SU-DHL-6 (cell line): ENCODE results near the gene SRGAP1.

Experiments
- H2AFZ ChIP-seq: fragments of 200-600 bp; sonication (generic); 2 replicates; pipeline ENCODE4 v1.6.1; 2014; ENCODE audit warnings: low read depth, mild to moderate bottlenecking, moderate library complexity, mixed read lengths, antibody characterized with exemption, low read length; ENCODE audit not compliant: severe bottlenecking
- H3F3A ChIP-seq: fragments of 200-600 bp; shearing (Covaris generic); 2 replicates; pipeline ENCODE4 v1.6.0; 2016; ENCODE audit warnings: antibody characterized with exemption, mild to moderate bottlenecking; ENCODE audit not compliant: insufficient read depth
- H3K27ac ChIP-seq: fragments of 200-600 bp; sonication (generic); 2 replicates; pipeline ENCODE4 v1.5.1; 2016; ENCODE audit warnings: low read depth, mild to moderate bottlenecking, low read length, moderate library complexity, mixed read lengths
- H3K27me3 ChIP-seq: fragments of 200-600 bp; sonication (generic), shearing (Covaris generic); 2 replicates; pipeline ENCODE4 v1.6.0; 2014; ENCODE audit warnings: mild to moderate bottlenecking, low read length
- H3K36me3 ChIP-seq: fragments of 200-600 bp; sonication (generic); 2 replicates; pipeline ENCODE4 v1.6.1; 2014; ENCODE audit warnings: mild to moderate bottlenecking, low read length, mixed read lengths
- H3K4me2 ChIP-seq: fragments of 300-600, 200-600 bp; shearing (Covaris generic), sonication (generic); 2 replicates; pipeline ENCODE4 v1.6.0; 2014; ENCODE audit warnings: low read length, low read depth, mild to moderate bottlenecking; ENCODE audit not compliant: poor library complexity, severe bottlenecking
- H3K4me3 ChIP-seq: fragments of 200-600 bp; sonication (generic); 2 replicates; pipeline ENCODE4 v1.5.1; 2014; ENCODE audit warnings: antibody characterized with exemption, low read length, mild to moderate bottlenecking, mixed read lengths; ENCODE audit not compliant: insufficient read depth, poor library complexity, severe bottlenecking
- H3K79me2 ChIP-seq: fragments of 200-600 bp; sonication (generic); 2 replicates; pipeline ENCODE4 v1.6.1; 2014; ENCODE audit warnings: mild to moderate bottlenecking, low read length, moderate library complexity; ENCODE audit not compliant: insufficient read depth
- H3K9ac ChIP-seq: fragments of 200-600 bp; sonication (generic); 2 replicates; pipeline ENCODE4 v1.7.0; 2014; ENCODE audit warnings: mild to moderate bottlenecking, low read length
- H3K9me2 ChIP-seq: fragments of 200-600 bp; sonication (generic); replicated peaks from 2 replicates; pipeline ENCODE4 v1.6.1; 2014; ENCODE audit warnings: low read length; ENCODE audit not compliant: insufficient read depth
- H3K9me3 ChIP-seq: fragments of 200-600 bp; sonication (generic); 2 replicates; pipeline ENCODE4 v1.6.1; 2014; ENCODE audit warnings: low read length, mixed read lengths; ENCODE audit not compliant: insufficient read depth
- H4K20me1 ChIP-seq: fragments of 200-600 bp; sonication (generic); 2 replicates; pipeline ENCODE4 v1.6.1; 2014; ENCODE audit warnings: low read depth, mild to moderate bottlenecking, antibody characterized with exemption, low read length, moderate library complexity, mixed read lengths
- CTCF ChIP-seq: fragments of 200-600 bp; sonication (generic); IDR thresholded peaks from one replicate; pipeline ENCODE4 v1.5.1; 2017; ENCODE audit warnings: antibody characterized with exemption, mild to moderate bottlenecking, low read length, moderate library complexity; ENCODE audit not compliant: insufficient read depth, poor library complexity, severe bottlenecking
- EZH2phosphoT487 ChIP-seq: fragments of 200-600 bp; sonication (generic), shearing (Covaris generic); conservative IDR thresholded peaks from 2 replicates; pipeline ENCODE4 v1.6.1; 2018; ENCODE audit warnings: mild to moderate bottlenecking, antibody characterized with exemption, low read length, moderate library complexity, mixed read lengths

The SRGAP1 gene

GRCh38 chr12:63862187-63862968, 17.9 kb downstream of the SRGAP1 start:
- no peaks in the 10 kb centered on the region for H3K36me3 ChIP-seq
- H3K9me3 ChIP-seq: no peaks in the 10 kb centered on the region
- H3K79me2 ChIP-seq: no peaks in the 10 kb centered on the region
- no peaks in the 10 kb centered on the region for H3F3A ChIP-seq
- H3K4me2 ChIP-seq: no peak overlapping the region
- no peaks in the 10 kb centered on the region for H3K9me2 ChIP-seq
- no peak overlapping the region for H3K27ac ChIP-seq
- no peak overlapping the region for H3K9ac ChIP-seq
- no peaks in the 10 kb centered on the region for H4K20me1 ChIP-seq
- no peak overlapping the region for H2AFZ ChIP-seq
- no peaks in the 10 kb centered on the region for H3K27me3 ChIP-seq
- TF ChIP-seq EZH2phosphoT487: no peak
- no peak for TF ChIP-seq CTCF
- H3K4me3 ChIP-seq: no peak overlapping the region

GRCh38 chr12:63862969-63863230, 18.4 kb downstream of the SRGAP1 start:
- Histone ChIP-seq H3K4me3 (no peak overlapping the region), H3F3A (no peaks in the 10 kb centered on the region), H3K9me3 (no peaks in the 10 kb centered on the region), H3K27me3 (no peaks in the 10 kb centered on the region), H3K9me2 (no peaks in the 10 kb centered on the region), H3K79me2 (no peaks in the 10 kb centered on the region), H3K27ac (no peak overlapping the region), H3K9ac (no peak overlapping the region), H3K4me2 (no peak overlapping the region), H2AFZ (no peak overlapping the region), H4K20me1 (no peaks in the 10 kb centered on the region), H3K36me3 (no peaks in the 10 kb centered on the region)
- TF ChIP-seq CTCF: no peak
- no peak for TF ChIP-seq EZH2phosphoT487

- Histone ChIP-seq H3F3A (no peaks in the 10 kb centered on the region), H3K4me2 (no peak overlapping the region), H2AFZ (no peak overlapping the region), H3K27me3 (no peaks in the 10 kb centered on the region), H3K9ac (no peak overlapping the region), H3K9me2 (no peaks in the 10 kb centered on the region), H3K27ac (no peak overlapping the region), H3K36me3 (no peaks in the 10 kb centered on the region), H3K79me2 (no peaks in the 10 kb centered on the region), H4K20me1 (no peaks in the 10 kb centered on the region), H3K9me3 (no peaks in the 10 kb centered on the region), H3K4me3 (no peak overlapping the region)
- no peak for TF ChIP-seq EZH2phosphoT487
- no peak for TF ChIP-seq CTCF
Measured at GRCh38 chr12:63863658-63864453, 19.4 kb downstream of the SRGAP1 start.
